RPMI7951 (cell line): ENCODE data around the gene AURKA. TPM values are rescaled to one million over a fixed set of nuclear protein-coding genes. Genes with fewer than 3 reads are reported as not detected.
"Not testable (repeated sequence)": the region's sequence is repeated elsewhere in the genome, so short reads cannot be mapped to it uniquely, and the experiment has no call there.

ENCODE experiments used
- DNase-seq: peaks from one replicate; pipeline ENCODE4 v3.0.0-alpha.2; 2012; ENCODE audit warnings: low read depth
- total RNA-seq: library from RNA; depleted of rRNA; stranded (reverse); fragments of >200 nt; shearing (Covaris generic); gene quantifications from 2 replicates; pipeline ENCODE4 v1.2.3, GENCODE V29; 2014

AURKA gene
- total RNA-seq, 1 experiment from 2014 or later = 231 TPM

DNA sequence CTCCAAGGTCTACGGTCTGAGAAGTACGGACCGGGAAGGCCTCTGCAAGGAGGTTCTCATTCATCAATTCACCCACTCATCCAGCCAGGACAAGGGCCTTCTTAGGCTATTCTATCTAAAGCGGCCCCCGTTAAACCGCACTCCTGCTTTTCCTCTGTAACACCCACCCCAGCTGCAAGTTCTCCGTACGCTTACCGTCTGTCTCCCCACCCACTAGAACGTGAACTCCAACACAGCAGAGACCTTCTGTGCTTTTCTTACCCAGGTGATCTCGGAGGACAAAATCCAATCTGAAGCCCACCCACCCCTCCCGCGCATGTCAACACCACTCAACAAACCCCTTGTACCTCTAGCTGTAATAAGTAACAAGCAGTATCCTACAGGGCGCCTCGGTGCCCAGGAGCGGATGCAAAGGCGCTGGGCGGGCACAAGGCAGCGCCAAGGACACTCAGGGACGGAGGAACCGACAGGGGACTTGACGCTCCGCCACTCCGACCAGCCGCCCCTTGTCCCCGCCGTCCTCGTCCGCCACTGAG lies 351 bp downstream of the AURKA start:
- peak; percentile 30 for DNase-seq

GRCh38 chr20:56391037-56391436 lies 978 bp downstream of the AURKA start:
- no peak for DNase-seq

DNA sequence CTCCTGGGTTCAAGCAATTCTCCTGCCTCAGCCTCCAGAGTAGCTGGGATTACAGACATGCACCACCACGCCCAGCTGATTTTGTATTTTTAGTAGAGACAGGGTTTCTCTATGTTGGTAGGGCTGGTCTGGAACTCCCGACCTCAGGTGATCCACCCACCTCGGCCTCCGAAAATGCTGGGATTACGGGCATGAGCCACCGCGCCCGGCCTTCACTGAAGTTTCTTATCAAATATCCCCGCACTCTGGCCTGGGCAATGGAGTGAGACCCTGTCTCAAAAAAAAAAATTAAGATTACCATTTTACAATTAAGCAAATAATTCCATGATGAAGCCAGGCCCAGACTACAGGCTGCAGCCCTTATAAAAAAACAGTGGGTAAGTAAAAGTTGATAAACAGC lies 1.6 kb downstream of the AURKA start:
- DNase-seq = not testable (repeated sequence)

DNA sequence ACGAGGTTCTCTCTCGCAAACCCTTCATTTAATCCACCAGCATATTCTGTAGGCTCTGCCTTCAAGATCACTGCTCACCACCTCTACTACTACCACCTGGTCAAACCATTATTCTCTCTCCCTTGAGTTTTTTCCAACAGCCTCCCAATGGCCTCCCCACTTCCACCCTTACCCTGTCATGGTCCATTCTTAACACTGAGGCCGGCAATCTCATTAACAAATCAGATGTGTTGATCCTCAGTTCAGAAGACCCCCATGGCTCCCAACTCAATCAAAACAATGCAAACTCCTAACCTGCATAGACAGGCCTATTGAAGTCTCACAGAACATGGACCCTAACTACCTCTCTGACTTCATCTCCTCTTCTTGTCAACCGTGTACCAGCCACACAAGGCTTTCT lies 2.2 kb downstream of the AURKA start:
- DNase-seq = no peak

- no peak for DNase-seq
Measured at GRCh38 chr20:56388882-56389281, 3.1 kb downstream of the AURKA start.

- DNase-seq = no peak
Measured at GRCh38 chr20:56386219-56386618, 5.8 kb downstream of the AURKA start.

GRCh38 chr20:56385130-56385529 lies 6.9 kb downstream of the AURKA start:
- no peak for DNase-seq

DNA sequence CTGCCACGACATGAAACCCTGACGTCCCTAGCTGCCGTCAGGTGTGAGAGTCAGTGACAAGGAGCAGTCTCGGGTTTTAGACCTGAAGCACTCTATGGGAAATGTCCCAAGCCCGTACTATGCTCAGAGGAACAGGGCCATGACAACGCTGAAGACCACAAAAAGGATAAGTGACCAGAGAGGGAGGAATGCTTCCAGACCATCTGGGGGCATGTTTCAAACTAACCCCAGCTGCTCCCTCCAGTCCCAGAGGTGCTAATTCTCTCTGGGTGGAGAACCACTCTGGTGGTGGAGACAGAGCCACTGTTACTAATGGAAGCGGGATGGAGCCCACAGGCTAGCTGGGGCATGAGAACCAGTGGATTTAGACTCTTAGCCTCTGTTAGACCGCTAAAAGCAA lies 8.7 kb downstream of the AURKA start:
- no peak for DNase-seq

- no peak for DNase-seq
Measured at GRCh38 chr20:56382696-56383095, 9.3 kb downstream of the AURKA start.

- no peak for DNase-seq
Measured at GRCh38 chr20:56381501-56381900, 10.5 kb downstream of the AURKA start.

- no peak for DNase-seq
Measured at GRCh38 chr20:56380375-56380774, 11.6 kb downstream of the AURKA start.

DNA sequence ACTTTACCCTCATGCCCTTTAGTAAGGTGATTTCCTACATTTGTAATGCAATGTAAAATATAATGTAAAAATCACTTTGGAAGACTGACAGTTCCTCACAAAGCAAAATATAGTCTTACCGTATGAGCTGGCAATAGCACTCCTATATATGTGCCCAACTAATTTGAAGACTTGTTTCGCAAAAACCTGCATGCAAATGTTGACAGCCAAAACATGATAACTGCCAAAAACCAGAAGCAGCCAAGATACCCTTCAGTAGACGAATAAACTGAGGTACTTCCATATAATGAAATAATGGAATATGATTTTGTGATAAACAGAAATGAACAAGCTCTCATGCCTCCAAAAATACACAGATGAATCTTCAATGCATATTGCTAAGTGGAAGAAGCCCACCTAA lies 13.6 kb downstream of the AURKA start:
- DNase-seq = no peak

GRCh38 chr20:56376331-56376730 lies 15.7 kb downstream of the AURKA start:
- DNase-seq = no peak

GRCh38 chr20:56373942-56374341 lies 18.1 kb downstream of the AURKA start:
- peak; percentile 96 for DNase-seq

DNA sequence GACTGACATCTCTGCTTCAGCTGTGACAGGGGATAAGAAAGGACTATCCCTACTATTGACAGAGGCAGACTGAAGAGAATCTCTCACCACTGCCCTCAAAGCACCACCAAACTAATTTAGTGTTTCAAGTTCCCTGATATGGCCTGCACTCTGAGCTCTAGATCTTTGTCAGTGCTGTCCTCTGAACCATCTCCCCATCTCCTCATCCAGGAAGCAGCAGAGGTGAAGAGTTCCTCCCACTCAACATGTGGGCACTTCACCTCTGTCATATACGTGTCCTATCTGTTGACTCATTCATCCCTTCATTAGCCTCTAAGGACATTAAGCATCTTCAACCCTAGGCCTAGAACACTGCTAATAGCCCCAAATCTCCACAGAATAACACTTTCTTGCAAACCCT lies 19.2 kb downstream of the AURKA start:
- DNase-seq = no peak

DNA sequence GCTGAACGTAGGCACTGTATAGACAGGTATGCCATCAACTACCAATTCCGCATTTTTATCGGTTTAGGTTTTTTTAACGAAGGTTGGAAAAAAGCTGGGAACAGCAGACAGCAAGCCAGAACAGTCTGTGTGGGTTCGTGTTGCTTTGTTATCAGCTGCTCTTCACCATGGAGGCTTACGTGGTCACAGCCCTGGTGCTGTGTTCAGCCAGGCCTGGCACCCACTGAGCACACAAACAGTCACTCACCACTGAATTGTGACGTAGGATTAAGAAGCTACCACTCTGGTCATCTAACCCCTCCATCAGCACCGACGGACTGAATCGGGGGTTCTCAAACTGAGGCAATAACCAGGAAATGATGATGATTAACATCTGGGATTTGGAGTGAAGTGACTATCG lies 20.0 kb downstream of the AURKA start:
- DNase-seq = no peak

GRCh38 chr20:56369179-56369578 lies 22.8 kb downstream of the AURKA start:
- no peak for DNase-seq

DNA sequence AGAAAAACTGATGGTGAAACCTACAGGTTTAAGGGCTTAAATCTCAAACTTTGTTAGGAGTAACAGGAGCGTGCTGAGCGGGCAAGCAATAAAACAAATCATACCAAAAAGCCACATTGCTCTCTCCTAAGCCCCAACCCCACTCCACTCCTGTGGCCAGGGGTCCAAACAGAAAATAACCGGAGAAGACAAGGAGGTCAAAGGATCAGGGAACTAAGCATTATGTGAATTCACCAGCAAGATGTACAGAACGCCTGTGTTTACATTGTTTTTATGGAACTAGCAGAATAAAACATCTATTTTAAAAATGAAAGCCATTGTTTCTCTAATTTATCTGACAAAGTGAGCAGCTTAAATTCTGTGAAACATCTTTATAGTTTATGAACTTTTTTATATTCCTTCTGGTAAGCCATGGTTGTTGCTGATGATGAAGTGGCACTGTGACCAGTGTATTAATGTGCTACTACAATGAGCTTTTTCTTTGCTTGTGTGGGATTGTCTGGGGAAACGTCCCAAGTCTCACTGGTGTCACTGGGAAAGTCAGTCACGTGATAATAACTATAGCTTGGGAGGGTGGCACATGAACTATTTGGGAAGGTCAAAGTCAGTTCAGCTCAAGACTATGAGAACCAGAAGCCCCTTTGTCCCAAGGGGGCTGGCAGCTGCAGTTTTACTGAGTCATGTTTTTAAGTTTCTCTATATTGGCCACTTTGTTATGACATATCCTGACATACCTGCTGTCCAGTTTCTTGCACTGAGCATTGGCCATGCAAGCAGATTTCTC lies 23.5 kb downstream of the AURKA start:
- no peak for DNase-seq

- DNase-seq = no peak
Measured at GRCh38 chr20:56363491-56363890, 28.5 kb downstream of the AURKA start.

- DNase-seq = no peak
Measured at GRCh38 chr20:56362833-56363413, 29.1 kb downstream of the AURKA start.

GRCh38 chr20:56361900-56362299 lies 30.1 kb downstream of the AURKA start:
- no peak for DNase-seq

DNA sequence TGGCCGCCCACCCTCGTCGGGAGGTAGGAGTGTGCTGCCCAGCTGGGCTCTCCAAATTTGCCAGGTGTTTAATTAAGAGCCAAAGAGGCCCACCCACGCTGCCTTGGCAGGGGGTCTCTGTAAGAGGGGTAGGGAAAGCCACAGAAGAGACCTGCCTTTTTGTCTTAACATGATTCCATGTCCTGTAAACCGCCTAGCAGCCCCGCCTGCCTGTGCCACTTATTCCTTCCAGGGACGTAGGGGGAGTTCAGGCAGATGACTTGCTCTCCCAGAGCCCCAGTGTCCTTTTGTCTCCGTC lies 31.2 kb downstream of the AURKA start:
- no peak for DNase-seq

DNA sequence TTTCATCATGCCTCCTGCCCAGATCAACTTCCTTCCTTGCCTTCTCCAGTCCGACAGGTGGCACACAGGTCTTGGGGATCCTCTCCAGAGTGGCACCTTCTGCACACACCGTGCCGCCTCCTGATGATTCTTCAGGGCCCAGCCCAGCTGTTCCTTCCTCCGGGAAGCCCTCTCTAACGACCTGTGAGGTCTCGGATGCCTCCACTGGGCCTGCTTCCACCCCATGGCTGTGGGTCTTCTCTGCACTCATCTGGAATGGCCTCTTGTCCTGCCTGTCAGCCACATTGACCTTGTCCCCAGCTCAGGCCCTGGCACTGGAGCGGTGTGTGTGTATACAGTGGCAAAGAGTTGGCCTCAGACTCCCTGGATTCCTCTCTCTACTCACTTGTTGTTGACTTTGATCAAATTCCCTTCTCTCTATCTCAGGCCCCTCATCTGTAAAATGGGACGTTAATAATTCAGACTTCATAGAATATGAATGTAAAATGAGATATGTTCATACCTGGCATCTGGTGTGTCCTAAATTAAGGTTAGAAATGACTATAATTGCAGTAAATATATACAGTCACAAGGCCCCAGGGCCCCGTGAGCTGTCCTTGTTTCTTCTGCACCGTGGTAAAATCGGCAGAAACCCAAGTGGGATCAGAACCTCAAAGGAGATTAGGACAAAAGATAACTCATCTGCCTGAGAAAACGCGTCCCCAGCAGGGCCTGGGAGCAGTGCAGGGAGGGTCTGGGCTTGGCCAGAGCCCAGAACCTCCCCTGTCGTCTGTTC lies 31.7 kb downstream of the AURKA start:
- no peak for DNase-seq
